Stimulated activated CD8-positive, alpha-beta memory T cell treated with anti-CD3 and anti-CD28 coated beads, Interleukin-4, amount 100 ng/mL, for 4 hours (primary cell): Measurements from ENCODE around the gene OR4D11.
"Not testable (repeated sequence)": the region's sequence is repeated elsewhere in the genome, so short reads cannot be mapped to it uniquely, and the experiment has no call there.

Experiments
- DNase-seq, 2 donors: peaks; one replicate each; pipeline ENCODE4 v3.0.0-alpha.2; 2020; ENCODE audit warnings: low read depth in 2 of 2, low spot score in 1 of 2

OR4D11 gene

GRCh38 chr11:59547605-59548308 is 44.4 kb downstream of the OR4D11 start:
- not testable (repeated sequence) for DNase-seq

- no peak for DNase-seq
Observed at GRCh38 chr11:59548309-59548656, 44.9 kb downstream of the OR4D11 start.

GRCh38 chr11:59550368-59550841 is 47.0 kb downstream of the OR4D11 start:
- DNase-seq, result peak; percentile 70

GRCh38 chr11:59550842-59551658 is 47.7 kb downstream of the OR4D11 start:
- DNase-seq, result peak; percentile 50 to 81

- no peak for DNase-seq
Observed at GRCh38 chr11:59551659-59552521, 48.5 kb downstream of the OR4D11 start.

GRCh38 chr11:59552844-59553243 is 49.5 kb downstream of the OR4D11 start:
- DNase-seq, result no peak

- DNase-seq, result no peak
Observed at GRCh38 chr11:59553323-59553722, 49.9 kb downstream of the OR4D11 start.
